PC-9 (cell line): ENCODE results near the gene MICALL2. TPM values are rescaled to one million over a fixed set of nuclear protein-coding genes. Genes with fewer than 3 reads are reported as not detected.

Source experiments
- BruUV-seq: library from RNA; stranded (reverse); fragments of 400-500 nt; replicated peaks from 2 replicates; lab custom pipeline; 2021; lab: Mats Ljungman, UMichigan
- CTCF ChIA-PET: fragments of 300-600 bp; sonication (Branson Sonifier 250); formaldehyde crosslinking; loops from one replicate; lab custom pipeline; 2022; ENCODE audit warnings: antibody characterized with exemption; lab: Charles Lee
- POLR2A ChIA-PET: fragments of 300-600 bp; sonication (Branson Sonifier 250); formaldehyde crosslinking; loops from one replicate; lab custom pipeline; 2022; ENCODE audit warnings: antibody characterized with exemption; ENCODE audit not compliant: unreplicated experiment; lab: Charles Lee
- DNase-seq, 2 experiments: peaks; one replicate each; pipeline versions ENCODE4 v3.0.0 to v3.0.0-alpha.2; 2015 to 2022; ENCODE audit warnings: mixed read lengths in 1 of 2
- H2AFZ ChIP-seq: fragments of 200-600 bp; sonication (generic); 2 replicates; pipeline ENCODE4 v1.8.1; 2017; ENCODE audit warnings: antibody characterized with exemption
- H3F3A ChIP-seq: fragments of 200-600 bp; sonication (generic); 2 replicates; pipeline ENCODE4 v1.8.1; 2017; ENCODE audit warnings: antibody characterized with exemption, mild to moderate bottlenecking, low read depth; ENCODE audit not compliant: insufficient read depth
- H3K27ac ChIP-seq: fragments of 200-600 bp; sonication (generic); 2 replicates; pipeline ENCODE4 v1.6.1; 2016; ENCODE audit warnings: mixed run types
- H3K27me3 ChIP-seq: fragments of 200-600 bp; sonication (generic); 2 replicates; pipeline ENCODE4 v1.6.1; 2016; ENCODE audit warnings: low read depth, mixed run types; ENCODE audit not compliant: insufficient read depth
- H3K36me3 ChIP-seq: fragments of 200-600 bp; sonication (generic); 2 replicates; pipeline ENCODE4 v1.6.1; 2016; ENCODE audit warnings: low read depth, mixed run types
- H3K4me1 ChIP-seq: fragments of 200-600 bp; sonication (generic); replicated peaks from 2 replicates; pipeline ENCODE4 v1.6.1; 2016; ENCODE audit warnings: mixed run types; ENCODE audit not compliant: insufficient read depth
- H3K4me2 ChIP-seq: fragments of 200-600 bp; sonication (generic); 2 replicates; pipeline ENCODE4 v1.6.1; 2017; ENCODE audit warnings: mixed run types
- H3K4me3 ChIP-seq: fragments of 200-600 bp; sonication (generic); 2 replicates; pipeline ENCODE4 v1.6.1; 2016; ENCODE audit warnings: mixed run types
- H3K79me2 ChIP-seq: fragments of 200-600 bp; sonication (generic); 2 replicates; pipeline ENCODE4 v1.6.1; 2017; ENCODE audit warnings: low read depth, mixed run types
- H3K9me2 ChIP-seq: fragments of 200-600 bp; sonication (generic); 2 replicates; pipeline ENCODE4 v1.8.1; 2017; ENCODE audit warnings: mild to moderate bottlenecking; ENCODE audit not compliant: insufficient read depth
- H3K9me3 ChIP-seq: fragments of 200-600 bp; sonication (generic); 2 replicates; pipeline ENCODE4 v1.8.1; 2016; ENCODE audit warnings: low read depth; ENCODE audit not compliant: insufficient read depth
- H4K20me1 ChIP-seq: fragments of 200-600 bp; sonication (generic); 2 replicates; pipeline ENCODE4 v1.8.1; 2017; ENCODE audit not compliant: insufficient read depth
- EZH2 ChIP-seq: fragments of 200-600 bp; sonication (generic); IDR thresholded peaks from 2 replicates; pipeline ENCODE4 v1.8.0; 2017; ENCODE audit warnings: antibody characterized with exemption, low read depth
- intact Hi-C: fragments of 100-400 bp; cut with micrococcal nuclease; formaldehyde crosslinking; loops from one replicate; pipeline ENCODE4 v1.10.0; 2022; ENCODE audit not compliant: unreplicated experiment
- total RNA-seq: library from RNA; stranded (reverse); gene quantifications from 2 replicates; pipeline ENCODE4 v1.2.3, GENCODE V29; 2021
- TF ChIP-seq, protein P1 (sequence below): fragments of 200-600 bp; sonication (generic); conservative IDR thresholded peaks from 2 replicates; pipeline ENCODE4 v1.6.1; 2017; ENCODE audit warnings: mixed run types, antibody characterized with exemption, mild to moderate bottlenecking, moderate library complexity

MICALL2 gene
- total RNA-seq, 1 experiment from 2014 or later = 104 TPM

DNA sequence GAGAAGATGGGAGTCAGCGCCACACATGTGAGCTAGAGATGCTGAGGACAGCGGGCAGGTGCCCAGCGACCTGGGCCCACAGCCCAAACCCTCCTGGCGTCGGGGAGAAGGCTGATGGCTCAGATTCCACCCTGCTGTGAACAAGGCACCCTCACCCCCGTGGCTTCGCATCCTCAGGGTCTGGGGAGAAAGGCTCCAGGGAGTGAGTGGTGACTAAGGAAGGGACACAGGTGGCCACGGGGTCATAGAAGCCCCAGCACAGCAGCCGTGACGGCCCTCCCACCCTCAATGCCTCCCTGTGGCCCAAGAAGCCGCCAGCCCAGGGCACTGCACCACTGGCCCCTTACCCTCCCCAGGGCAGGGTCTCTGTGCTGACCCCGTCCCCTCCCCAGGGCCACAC, 25.3 kb upstream of the MICALL2 start:
- Histone ChIP-seq H3K79me2 (no peaks in the 10 kb centered on the region), H3K9me3 (no peaks in the 10 kb centered on the region), H3K36me3 (0 out of 2 replicates have a peak, but pooled peaks cover 8% of the 10 kb centered on the region), H3K27me3 (no peaks in the 10 kb centered on the region), H3F3A (no peaks in the 10 kb centered on the region), H3K4me2 (no peak overlapping the region), H4K20me1 (no peaks in the 10 kb centered on the region; the same call in 1 of the 2 replicates), H2AFZ (no peak overlapping the region), H3K27ac (no peak overlapping the region), H3K4me1 (no peaks in the 10 kb centered on the region), H3K4me3 (no peak overlapping the region), H3K9me2 (no peaks in the 10 kb centered on the region)
- CTCF ChIA-PET = no interaction called here
- no peak for DNase-seq
- TF ChIP-seq EZH2 = no peak
- TF ChIP-seq, protein P1, sequence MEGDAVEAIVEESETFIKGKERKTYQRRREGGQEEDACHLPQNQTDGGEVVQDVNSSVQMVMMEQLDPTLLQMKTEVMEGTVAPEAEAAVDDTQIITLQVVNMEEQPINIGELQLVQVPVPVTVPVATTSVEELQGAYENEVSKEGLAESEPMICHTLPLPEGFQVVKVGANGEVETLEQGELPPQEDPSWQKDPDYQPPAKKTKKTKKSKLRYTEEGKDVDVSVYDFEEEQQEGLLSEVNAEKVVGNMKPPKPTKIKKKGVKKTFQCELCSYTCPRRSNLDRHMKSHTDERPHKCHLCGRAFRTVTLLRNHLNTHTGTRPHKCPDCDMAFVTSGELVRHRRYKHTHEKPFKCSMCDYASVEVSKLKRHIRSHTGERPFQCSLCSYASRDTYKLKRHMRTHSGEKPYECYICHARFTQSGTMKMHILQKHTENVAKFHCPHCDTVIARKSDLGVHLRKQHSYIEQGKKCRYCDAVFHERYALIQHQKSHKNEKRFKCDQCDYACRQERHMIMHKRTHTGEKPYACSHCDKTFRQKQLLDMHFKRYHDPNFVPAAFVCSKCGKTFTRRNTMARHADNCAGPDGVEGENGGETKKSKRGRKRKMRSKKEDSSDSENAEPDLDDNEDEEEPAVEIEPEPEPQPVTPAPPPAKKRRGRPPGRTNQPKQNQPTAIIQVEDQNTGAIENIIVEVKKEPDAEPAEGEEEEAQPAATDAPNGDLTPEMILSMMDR = no peak
- POLR2A ChIA-PET = no interaction called here
- intact Hi-C loops = no loop called here
- BruUV-seq = no TSS peak

GRCh38 chr7:1483536-1484505, 24.6 kb upstream of the MICALL2 start:
- no peak overlapping the region for H3K4me3 ChIP-seq
- intact Hi-C loops = no loop called here
- no peaks in the 10 kb centered on the region for H3K4me1 ChIP-seq
- CTCF ChIA-PET = no interaction called here
- no peaks in the 10 kb centered on the region for H3F3A ChIP-seq
- no peaks in the 10 kb centered on the region for H3K27me3 ChIP-seq
- H3K36me3 ChIP-seq = 0 out of 2 replicates have a peak, but pooled peaks cover 8% of the 10 kb centered on the region
- H2AFZ ChIP-seq = no peak overlapping the region
- no peaks in the 10 kb centered on the region for H3K9me2 ChIP-seq
- POLR2A ChIA-PET = no interaction called here
- H3K79me2 ChIP-seq = no peaks in the 10 kb centered on the region
- DNase-seq = no peak
- BruUV-seq = no TSS peak
- H3K9me3 ChIP-seq = no peaks in the 10 kb centered on the region
- no peak overlapping the region for H3K27ac ChIP-seq
- H3K4me2 ChIP-seq = no peak overlapping the region
- H4K20me1 ChIP-seq = no peaks in the 10 kb centered on the region; the same call in 1 of the 2 replicates
- TF ChIP-seq, protein P1 = no peak
- no peak for TF ChIP-seq EZH2

DNA sequence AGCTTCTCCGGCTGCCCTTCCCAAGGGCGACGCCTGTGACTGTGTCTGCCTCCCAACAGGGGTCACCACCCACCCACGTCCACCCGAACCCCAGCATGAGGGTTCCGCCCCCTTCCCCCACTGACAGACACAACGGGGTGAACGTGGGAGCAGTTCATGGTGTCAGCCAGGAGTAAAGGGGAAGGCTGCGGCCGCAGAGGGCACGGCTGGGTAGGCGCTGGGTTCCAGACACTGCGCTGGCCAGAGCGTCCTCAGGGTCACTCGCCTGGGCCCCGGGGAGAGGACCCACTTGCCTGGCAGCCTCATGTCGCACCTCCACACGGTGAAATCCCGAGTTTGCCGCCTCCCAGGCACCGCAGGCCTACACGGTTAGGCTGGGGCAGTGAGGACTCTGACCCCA, 23.8 kb upstream of the MICALL2 start:
- no peak overlapping the region for H2AFZ ChIP-seq
- POLR2A ChIA-PET = no interaction called here
- no peaks in the 10 kb centered on the region for H3K4me1 ChIP-seq
- H3K36me3 ChIP-seq = 0 out of 2 replicates have a peak, but pooled peaks cover 7% of the 10 kb centered on the region
- no peaks in the 10 kb centered on the region for H3K79me2 ChIP-seq
- H3F3A ChIP-seq = no peaks in the 10 kb centered on the region
- DNase-seq = no peak
- H3K9me2 ChIP-seq = no peaks in the 10 kb centered on the region
- no peak overlapping the region for H3K4me2 ChIP-seq
- CTCF ChIA-PET = no interaction called here
- no peak for TF ChIP-seq EZH2
- TF ChIP-seq, protein P1 = no peak
- no peaks in the 10 kb centered on the region; the same call in 1 of the 2 replicates for H4K20me1 ChIP-seq
- no TSS peak for BruUV-seq
- H3K9me3 ChIP-seq = no peaks in the 10 kb centered on the region
- no peaks in the 10 kb centered on the region for H3K27me3 ChIP-seq
- intact Hi-C loops = no loop called here
- no peak overlapping the region for H3K4me3 ChIP-seq
- no peak overlapping the region for H3K27ac ChIP-seq
